ENCODE results near the gene OGFOD1.

GRCh38 chr16:56405977-56406672 is 45.2 kb upstream of the OGFOD1 start:
- TF ChIP-seq CTCF (IDR thresholded peaks at IDR 0.05; ENCODE audit: insufficient read depth, low read length): no peak
- TF ChIP-seq POLR2AphosphoS5 (IDR thresholded peaks at IDR 0.05; ENCODE audit: low read depth): no peak
- no peak for TF ChIP-seq REST (IDR thresholded peaks at IDR 0.05; ENCODE audit: insufficient replicate concordance, low read depth)
- TF ChIP-seq SPI1 (IDR thresholded peaks at IDR 0.05; ENCODE audit: borderline replicate concordance, low read depth): no peak
